Measurements from ENCODE around the gene BPGM.
"Not testable (repeated sequence)": the region's sequence is repeated elsewhere in the genome, so short reads cannot be mapped to it uniquely, and the experiment has no call there.

BPGM gene

DNA sequence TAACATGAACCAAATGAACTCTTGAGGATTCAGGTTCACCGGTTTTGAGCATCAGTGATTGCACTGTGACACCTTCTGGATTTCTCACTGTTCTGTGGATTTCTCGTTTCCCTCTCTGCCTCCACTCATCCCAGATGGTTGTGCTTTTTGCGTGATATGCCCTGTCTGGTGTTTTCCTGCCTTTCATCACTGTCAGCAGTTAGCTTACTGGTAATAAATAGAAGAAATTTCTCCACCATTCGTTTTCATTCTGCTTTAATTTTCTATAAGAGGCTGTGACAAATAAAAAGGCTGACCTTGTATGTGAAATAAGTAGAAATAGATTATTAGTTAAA is 16.2 kb downstream of the BPGM start:
- DNase-seq (ENCODE audit: low read depth in 2 of 2), result no peak

DNA sequence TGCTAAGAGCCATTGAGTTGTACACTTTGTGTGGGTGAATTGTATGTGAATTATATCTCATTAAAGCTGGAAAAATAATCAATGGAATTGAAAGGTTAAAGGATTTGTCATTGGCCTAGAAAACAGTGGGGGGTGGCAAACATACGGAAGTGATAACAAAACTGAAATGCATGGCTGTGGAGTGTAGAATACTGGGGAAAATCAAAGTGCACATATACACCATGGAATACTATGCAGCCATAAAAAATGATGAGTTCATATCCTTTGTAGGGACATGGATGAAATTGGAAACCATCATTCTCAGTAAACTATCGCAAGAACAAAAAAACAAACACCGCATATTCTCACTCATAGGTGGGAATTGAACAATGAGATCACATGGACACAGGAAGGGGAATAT is 18.4 kb downstream of the BPGM start:
- DNase-seq (ENCODE audit: low read depth in 2 of 2), result not testable (repeated sequence)

- no peak for DNase-seq (ENCODE audit: low read depth in 2 of 2)
These were observed 21.2 kb downstream of the BPGM start for GRCh38 chr7:134667899-134668298.

DNA sequence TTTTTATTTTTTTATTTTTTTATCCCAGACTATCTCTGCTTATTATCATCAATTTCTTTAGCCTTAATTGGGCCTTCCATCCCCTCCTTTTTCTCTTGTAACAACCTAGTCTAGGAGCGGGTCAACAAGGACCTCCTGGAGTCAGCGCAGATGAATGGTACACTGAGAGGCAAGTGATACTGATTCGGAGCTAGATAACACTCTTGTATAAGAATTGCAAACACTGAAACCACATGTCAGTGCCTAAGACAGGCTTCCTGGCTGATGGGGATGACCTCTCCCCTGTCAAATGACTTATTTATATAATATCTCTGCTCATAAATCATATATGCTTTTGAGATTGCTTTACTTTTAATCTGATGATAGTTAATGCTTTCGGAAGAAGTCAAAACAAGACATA is 22.7 kb downstream of the BPGM start:
- DNase-seq (ENCODE audit: low read depth in 2 of 2), result no peak

GRCh38 chr7:134669845-134670373 is 23.3 kb downstream of the BPGM start:
- DNase-seq (ENCODE audit: low read depth in 2 of 2), result peak; percentile 49 to 64

DNA sequence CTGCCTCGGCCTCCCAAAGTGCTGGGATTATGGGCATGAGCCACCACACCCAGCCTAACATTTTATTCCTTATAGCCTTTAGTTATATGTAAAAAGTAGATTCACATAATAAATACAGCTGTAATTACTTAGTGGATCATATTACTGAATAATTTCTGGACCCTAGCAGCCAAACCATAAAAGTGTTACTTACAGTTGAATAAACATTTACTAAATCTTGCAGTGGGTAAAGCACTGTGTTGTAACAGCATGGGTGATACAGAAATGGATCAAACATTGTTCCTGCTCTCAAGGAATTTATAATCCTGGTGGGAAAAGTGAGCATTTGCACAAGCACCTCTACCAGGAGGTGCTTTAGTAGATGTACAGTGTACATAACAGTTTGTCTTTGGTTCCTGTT is 25.0 kb downstream of the BPGM start:
- no peak for DNase-seq (ENCODE audit: low read depth in 2 of 2)

DNA sequence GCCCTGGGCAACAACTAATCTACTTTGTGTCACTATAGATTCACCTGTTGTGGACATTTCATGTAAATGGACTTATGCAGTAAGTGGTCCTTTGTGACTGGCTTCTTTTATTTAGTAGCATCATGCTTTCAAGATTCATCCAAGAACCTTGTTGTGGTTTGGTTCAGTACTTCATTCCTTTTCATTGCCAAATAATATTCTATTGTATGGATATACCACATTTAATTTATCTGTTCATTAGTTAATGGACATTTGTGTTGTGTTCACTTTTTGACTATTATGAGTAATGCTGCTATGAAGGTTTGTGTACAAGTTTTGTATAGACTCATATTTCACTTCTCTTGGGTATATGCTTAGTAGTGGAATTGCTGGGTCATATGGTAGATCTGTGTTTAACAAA is 27.8 kb downstream of the BPGM start:
- DNase-seq (ENCODE audit: low read depth in 2 of 2), result no peak

- DNase-seq (ENCODE audit: low read depth in 2 of 2), result no peak
These were observed 30.1 kb downstream of the BPGM start for GRCh38 chr7:134676743-134677142.

- DNase-seq (ENCODE audit: low read depth in 2 of 2), result no peak
These were observed 31.5 kb downstream of the BPGM start for GRCh38 chr7:134678115-134678514.

DNA sequence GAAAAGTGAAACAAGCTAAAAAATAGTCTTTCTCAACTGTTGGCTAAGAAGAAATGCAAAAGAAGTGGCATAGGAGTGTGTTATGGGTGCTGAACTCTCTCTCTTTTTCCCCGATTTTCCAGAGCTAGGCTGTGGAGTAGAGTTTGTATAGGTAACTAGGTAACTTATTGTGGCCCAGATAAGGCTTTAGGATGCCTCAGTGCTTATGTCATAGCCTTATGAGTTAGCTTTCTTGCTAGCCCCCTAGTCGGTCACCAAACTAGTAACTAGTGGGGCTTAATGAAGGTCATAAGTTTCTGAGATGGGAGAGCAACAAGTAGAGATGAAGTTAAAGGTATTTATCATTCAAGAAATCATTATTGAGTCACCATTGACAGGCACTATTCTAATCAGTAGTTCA is 32.4 kb downstream of the BPGM start:
- no peak for DNase-seq (ENCODE audit: low read depth in 2 of 2)

GRCh38 chr7:134684165-134684564 is 37.5 kb downstream of the BPGM start:
- DNase-seq (ENCODE audit: low read depth in 2 of 2), result no peak

DNA sequence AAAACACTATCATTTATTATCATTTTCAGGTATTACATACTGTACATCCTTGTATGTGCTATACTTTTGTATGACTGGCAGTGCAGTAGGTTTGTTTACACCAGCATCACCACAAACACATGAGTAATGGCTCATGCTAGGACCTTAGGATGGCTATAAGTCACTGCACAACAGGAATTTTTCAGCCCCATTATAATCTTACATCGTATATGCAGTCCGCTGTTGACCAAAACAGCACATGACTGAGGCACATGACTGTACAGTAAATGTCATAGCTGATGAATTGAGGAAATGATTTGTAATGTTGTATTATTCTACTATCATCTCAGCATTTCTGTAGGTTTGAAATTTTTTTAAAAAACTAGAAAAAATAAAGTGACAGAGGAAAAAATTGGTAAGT is 38.6 kb downstream of the BPGM start:
- no peak for DNase-seq (ENCODE audit: low read depth in 2 of 2)

DNA sequence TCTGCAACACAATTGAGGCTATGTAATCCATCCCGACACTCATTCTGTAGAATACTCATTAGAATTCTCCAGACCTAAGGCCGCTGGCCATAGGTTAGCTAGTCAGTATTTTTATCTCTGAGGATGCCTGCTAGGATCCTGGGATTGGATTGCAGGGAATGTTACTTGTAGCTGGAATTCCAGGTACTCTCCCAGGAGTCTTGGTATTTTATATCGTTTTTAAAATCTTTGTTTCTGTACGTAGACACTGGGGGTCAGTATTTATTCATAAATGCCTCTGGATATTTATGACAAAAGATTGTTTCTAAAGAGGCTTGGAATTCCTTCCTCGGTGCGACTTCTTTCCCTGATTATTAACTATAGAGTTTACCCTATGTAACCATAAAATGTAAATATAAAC is 40.1 kb downstream of the BPGM start:
- DNase-seq (ENCODE audit: low read depth in 2 of 2), result no peak

GRCh38 chr7:134689550-134689949 is 42.9 kb downstream of the BPGM start:
- not testable (repeated sequence) for DNase-seq (ENCODE audit: low read depth in 2 of 2)

DNA sequence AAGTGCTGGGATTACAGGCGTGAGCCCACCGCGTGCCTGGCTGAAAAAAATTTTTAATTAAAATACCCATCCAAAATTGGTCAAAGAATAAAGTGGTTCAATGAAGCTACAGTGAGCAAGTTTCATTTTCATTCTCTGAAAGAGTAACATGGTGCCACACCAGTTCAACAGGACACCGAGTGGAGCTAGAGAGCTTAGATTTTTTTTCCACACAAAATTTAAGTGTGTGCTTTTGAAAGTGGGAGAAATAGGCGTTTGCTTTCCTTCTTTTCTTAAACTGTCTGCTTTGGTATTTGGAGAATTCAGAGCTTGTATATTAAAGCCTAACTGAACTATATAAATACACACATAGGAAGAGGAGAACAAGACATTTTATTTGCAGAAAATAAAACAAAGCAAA is 43.4 kb downstream of the BPGM start:
- no peak for DNase-seq (ENCODE audit: low read depth in 2 of 2)

- no peak for DNase-seq (ENCODE audit: low read depth in 2 of 2)
These were observed 44.2 kb downstream of the BPGM start for GRCh38 chr7:134690614-134691504.

- no peak for DNase-seq (ENCODE audit: low read depth in 2 of 2)
These were observed 45.1 kb downstream of the BPGM start for GRCh38 chr7:134691546-134692343.

DNA sequence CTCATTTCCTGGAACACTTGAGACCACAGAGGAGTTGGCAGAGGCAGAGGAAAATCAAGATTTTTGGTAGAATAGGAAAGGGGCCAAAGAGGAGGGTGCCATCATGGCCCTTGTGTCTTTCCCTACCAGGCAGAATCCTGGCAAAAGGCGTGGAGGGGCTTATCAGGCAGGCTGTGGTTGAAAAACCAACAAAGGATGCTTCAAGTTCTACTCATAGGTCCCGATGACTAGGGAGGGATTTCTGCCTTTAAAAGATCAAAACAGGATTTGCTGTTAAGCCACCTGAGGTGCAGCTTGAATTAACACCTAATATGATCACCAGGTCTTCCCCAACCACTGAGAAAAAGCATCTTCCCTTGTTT is 45.7 kb downstream of the BPGM start:
- DNase-seq (ENCODE audit: low read depth in 2 of 2), result no peak

- no peak for DNase-seq (ENCODE audit: low read depth in 2 of 2)
These were observed 46.6 kb downstream of the BPGM start for GRCh38 chr7:134693256-134693655.

GRCh38 chr7:134694299-134694698 is 47.6 kb downstream of the BPGM start:
- DNase-seq (ENCODE audit: low read depth in 2 of 2), result no peak

GRCh38 chr7:134694767-134695166 is 48.1 kb downstream of the BPGM start:
- DNase-seq (ENCODE audit: low read depth in 2 of 2), result no peak

DNA sequence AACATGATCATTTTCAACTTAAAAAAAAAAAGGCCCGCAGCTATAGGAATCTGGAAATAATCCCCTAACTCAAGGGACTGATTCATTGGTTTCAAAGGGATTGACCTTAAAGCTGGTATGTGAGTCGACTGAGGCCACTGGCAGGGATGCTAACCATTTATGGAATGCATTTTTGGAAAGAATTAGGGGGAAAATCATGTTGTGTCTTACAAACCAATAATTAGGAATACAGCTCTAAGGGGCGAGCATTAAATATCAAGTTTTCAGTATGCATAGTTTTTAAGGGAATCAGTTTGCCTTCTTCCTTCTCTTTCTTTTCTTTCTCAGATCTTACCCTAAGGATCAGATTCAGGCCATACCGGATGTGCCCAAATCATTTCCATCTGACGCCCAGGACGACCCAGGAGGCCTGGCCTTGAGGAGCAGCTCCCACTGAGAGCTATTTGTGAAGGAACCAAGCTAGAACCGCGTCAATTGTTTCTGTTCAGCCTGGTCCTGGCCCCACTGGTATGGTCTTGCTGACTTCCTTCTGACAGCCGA is 48.7 kb downstream of the BPGM start:
- no peak for DNase-seq (ENCODE audit: low read depth in 2 of 2)

- no peak for DNase-seq (ENCODE audit: low read depth in 2 of 2)
These were observed 49.6 kb downstream of the BPGM start for GRCh38 chr7:134696261-134696660.

All from stimulated activated CD8-positive, alpha-beta memory T cell treated with anti-CD3 and anti-CD28 coated beads, Interleukin-7, amount 100 ng/mL, for 1 hour (primary cell).